SU-DHL-6 (cell line): ENCODE results near the gene GPR35.

ENCODE experiments used
- EZH2phosphoT487 ChIP-seq: fragments of 200-600 bp; sonication (generic), shearing (Covaris generic); conservative IDR thresholded peaks from 2 replicates; pipeline ENCODE4 v1.6.1; 2018; ENCODE audit warnings: mild to moderate bottlenecking, antibody characterized with exemption, low read length, moderate library complexity, mixed read lengths
- TF ChIP-seq, protein P1 (sequence below): fragments of 200-600 bp; sonication (generic); IDR thresholded peaks from one replicate; pipeline ENCODE4 v1.5.1; 2017; ENCODE audit warnings: antibody characterized with exemption, mild to moderate bottlenecking, low read length, moderate library complexity; ENCODE audit not compliant: insufficient read depth, poor library complexity, severe bottlenecking

GRCh38 chr2:240662681-240663080 lies 37.4 kb downstream of the GPR35 start:
- TF ChIP-seq, protein P1, sequence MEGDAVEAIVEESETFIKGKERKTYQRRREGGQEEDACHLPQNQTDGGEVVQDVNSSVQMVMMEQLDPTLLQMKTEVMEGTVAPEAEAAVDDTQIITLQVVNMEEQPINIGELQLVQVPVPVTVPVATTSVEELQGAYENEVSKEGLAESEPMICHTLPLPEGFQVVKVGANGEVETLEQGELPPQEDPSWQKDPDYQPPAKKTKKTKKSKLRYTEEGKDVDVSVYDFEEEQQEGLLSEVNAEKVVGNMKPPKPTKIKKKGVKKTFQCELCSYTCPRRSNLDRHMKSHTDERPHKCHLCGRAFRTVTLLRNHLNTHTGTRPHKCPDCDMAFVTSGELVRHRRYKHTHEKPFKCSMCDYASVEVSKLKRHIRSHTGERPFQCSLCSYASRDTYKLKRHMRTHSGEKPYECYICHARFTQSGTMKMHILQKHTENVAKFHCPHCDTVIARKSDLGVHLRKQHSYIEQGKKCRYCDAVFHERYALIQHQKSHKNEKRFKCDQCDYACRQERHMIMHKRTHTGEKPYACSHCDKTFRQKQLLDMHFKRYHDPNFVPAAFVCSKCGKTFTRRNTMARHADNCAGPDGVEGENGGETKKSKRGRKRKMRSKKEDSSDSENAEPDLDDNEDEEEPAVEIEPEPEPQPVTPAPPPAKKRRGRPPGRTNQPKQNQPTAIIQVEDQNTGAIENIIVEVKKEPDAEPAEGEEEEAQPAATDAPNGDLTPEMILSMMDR, result no peak
- TF ChIP-seq EZH2phosphoT487, result no peak
